ENCODE measurements around the gene LRRC51.
"Not testable (repeated sequence)": the region's sequence is repeated elsewhere in the genome, so short reads cannot be mapped to it uniquely, and the experiment has no call there.

The LRRC51 gene

GRCh38 chr11:72105888-72106287, 25.2 kb downstream of the LRRC51 start, which contains the start of gene TOMT:
Gene TOMT, plus strand, starts transcription at chr11:72105924. Its CDS starts 28 bp downstream, at chr11:72105952.
- DNase-seq (ENCODE audit: low read depth): no peak

- DNase-seq (ENCODE audit: low read depth): no peak
Measured at GRCh38 chr11:72111300-72112142, 30.9 kb downstream of the LRRC51 start.

- DNase-seq (ENCODE audit: low read depth): peak; percentile 94
Measured at GRCh38 chr11:72112143-72112977, 31.7 kb downstream of the LRRC51 start, which contains the start of gene ANAPC15. Gene ANAPC15, minus strand, starts transcription at chr11:72112695. Its CDS starts 1,419 bp downstream, at chr11:72111276.

DNA sequence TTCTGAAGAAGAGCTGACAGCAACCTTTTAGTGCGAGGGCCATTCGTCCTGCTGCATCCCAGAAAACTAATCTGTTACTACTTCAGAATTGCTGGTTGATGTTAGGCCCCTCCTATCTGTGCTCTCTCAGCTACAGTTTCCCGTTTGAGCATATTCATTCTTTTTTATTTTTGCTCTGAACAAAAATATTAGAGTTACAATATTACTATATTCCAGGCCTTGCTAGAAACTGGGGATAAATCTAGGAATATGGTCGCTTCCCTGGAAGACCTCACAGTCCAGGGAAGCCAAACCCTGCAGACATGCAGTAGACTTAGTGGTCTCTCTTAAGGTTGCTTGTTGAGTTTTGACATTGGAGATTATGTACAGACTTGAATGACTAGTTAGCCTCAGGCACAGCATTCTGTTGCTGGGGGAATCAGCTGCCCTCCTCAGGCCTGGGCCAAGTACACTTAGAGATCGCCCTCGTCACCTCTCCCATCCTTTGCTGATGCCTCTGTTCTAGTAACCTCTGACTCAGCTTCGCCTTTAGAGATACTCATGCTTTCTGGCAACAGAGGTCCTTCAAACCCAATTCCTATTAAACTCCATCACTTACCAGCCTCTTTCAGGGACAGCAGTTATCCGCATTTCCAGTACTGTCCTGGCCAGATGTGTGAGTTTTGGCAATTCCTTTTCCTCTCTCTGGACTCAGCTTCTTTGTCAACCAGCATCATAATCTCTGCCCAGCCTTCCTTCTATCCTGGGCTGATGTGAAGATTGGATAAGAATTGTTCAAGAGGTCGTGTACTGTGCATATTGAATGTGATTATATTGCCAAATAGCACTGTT, 32.5 kb downstream of the LRRC51 start:
- DNase-seq (ENCODE audit: low read depth): no peak

DNA sequence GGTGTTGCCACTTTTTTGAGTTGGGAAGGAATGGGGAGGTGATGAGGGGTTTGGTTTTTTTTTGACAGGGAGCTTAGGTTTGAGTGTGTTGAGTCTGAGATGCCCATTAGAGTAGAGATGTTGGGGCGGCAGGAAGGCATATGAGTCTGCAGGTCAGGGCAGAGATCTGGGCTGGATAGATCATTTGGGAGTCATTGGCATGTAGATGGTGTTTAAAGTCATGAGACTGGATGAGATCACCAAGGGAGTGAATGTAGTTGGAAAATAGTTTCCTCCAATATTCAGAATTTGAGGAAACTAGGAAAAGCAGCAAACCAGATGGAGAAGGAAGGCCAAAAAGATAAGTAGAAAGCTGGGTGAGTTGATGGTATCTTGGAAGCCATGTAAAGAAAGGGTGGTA, 33.9 kb downstream of the LRRC51 start:
- DNase-seq (ENCODE audit: low read depth): no peak

GRCh38 chr11:72116019-72116755, 35.5 kb downstream of the LRRC51 start:
- no peak for DNase-seq (ENCODE audit: low read depth)

DNA sequence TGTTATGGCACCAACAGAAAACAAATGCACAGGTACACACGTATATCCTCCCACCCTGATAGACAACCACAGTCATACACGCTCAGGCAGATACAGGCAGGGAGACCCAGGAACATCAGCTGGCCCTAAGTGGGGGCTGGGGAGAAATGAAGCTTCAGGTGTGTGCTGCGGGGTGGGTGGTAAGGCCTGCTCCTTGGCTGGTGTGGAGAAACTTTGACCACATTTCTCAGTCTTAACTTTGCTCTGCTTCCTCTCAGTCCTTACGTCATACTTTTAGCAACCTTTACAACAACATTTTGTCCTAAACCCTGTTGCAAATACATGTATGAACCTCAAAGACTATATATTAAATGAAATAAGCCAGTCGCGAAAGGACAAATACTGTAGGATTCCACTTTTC, 38.5 kb downstream of the LRRC51 start:
- DNase-seq (ENCODE audit: low read depth): no peak

DNA sequence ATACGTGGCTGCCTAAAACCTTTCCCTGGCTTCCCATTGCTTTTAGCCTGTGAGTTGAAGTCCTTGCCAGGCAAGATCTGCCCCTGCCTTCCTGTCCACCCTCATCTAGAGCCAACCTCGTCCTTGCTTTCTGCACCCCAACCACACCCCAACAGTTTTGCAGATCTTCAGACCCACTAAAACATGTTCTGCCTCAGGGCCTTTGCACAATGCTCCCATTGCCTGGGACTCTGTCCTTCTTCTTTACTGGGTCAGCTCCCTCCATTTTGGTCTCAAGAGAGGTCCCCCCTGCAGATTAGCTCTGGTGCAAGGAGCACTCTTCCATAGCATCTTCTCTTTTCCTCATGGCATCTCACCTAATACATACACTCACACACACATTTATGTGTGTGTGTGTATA, 40.3 kb downstream of the LRRC51 start:
- DNase-seq (ENCODE audit: low read depth): no peak

- DNase-seq (ENCODE audit: low read depth): no peak
Measured at GRCh38 chr11:72122607-72123006, 42.0 kb downstream of the LRRC51 start.

GRCh38 chr11:72123117-72123653, 42.5 kb downstream of the LRRC51 start:
- no peak for DNase-seq (ENCODE audit: low read depth)

DNA sequence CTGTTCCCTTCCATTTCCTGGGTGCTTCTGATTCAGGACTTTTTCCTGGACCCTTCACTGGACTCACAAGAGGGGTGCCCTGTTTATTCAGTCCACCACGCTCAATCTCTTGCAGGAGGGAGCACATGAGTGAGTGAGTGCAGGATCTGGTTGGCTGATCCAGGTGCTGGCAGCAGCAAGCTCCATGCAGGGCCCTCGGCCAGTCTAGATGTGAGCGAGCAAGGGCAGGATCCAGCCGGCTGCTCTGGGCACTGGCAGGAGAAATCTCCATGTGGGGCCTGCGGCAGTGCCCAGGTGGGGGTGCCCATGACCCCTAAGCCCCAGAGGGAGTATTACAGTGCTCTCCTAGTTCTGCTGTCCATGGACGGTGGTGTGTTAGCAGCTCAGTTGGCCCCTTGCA, 43.4 kb downstream of the LRRC51 start:
- DNase-seq (ENCODE audit: low read depth): no peak

GRCh38 chr11:72125956-72126355, 45.3 kb downstream of the LRRC51 start:
- DNase-seq (ENCODE audit: low read depth): no peak

GRCh38 chr11:72127923-72128322, 47.3 kb downstream of the LRRC51 start:
- DNase-seq (ENCODE audit: low read depth): no peak

- no peak for DNase-seq (ENCODE audit: low read depth)
Measured at GRCh38 chr11:72129381-72129780, 48.7 kb downstream of the LRRC51 start.

DNA sequence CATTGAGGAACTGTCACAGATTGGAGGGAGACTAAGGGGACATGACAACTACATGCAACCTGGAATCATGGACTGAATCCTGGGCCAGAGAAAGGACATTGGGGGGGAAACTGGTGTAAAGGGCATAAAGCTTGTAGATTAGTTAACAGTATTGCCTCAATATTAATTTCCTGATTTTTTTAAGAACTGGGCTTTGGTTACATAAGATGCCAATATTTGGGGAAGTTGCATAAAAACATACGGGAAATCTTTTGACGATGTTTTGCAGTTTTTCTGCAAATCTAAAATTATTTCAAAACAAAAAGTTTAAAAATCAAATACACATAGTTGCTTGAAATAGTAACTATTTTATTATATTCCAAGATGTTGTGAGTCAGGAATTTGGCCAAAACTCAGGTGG, 52.0 kb downstream of the LRRC51 start:
- no peak for DNase-seq (ENCODE audit: low read depth)

- not testable (repeated sequence) for DNase-seq (ENCODE audit: low read depth)
Measured at GRCh38 chr11:72135473-72135872, 54.8 kb downstream of the LRRC51 start, which contains the start of gene FOLR3. Gene FOLR3, plus strand, starts transcription at chr11:72135725. Its CDS starts 228 bp downstream, at chr11:72135953.

GRCh38 chr11:72135891-72136683, 55.4 kb downstream of the LRRC51 start:
- no peak for DNase-seq (ENCODE audit: low read depth)

DNA sequence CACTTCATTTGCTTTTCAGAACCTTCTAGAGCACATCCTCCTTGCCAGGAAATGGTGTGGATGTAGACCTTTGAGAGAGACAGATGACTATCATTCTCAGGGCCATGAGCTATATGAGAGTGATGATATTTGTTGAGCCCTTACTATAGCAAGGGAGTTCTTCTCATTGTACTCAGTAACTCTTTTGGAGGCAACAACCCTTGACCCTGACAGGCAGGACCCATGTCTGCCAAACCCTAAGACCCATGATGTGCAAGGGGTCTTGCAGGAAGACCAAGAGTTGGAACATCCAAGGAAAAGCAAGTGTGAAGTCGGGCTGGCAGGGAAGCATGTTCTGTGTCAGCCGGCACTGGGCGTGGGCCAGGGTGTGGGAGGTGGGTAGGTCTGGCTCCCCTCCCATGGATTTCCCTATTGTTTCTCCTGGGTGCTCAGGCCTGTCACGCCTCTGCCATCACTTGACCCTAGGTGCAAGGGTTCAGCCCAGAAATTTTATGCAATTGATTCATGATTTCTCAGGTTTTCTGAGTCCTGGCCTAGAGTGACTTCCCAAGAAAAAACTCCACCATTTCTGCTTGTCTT, 56.1 kb downstream of the LRRC51 start:
- DNase-seq (ENCODE audit: low read depth): no peak

GRCh38 chr11:72138821-72139390, 58.3 kb downstream of the LRRC51 start:
- DNase-seq (ENCODE audit: low read depth): no peak
